HCT116 (cell line): ENCODE measurements around the gene ARVCF. TPM values are rescaled to one million over a fixed set of nuclear protein-coding genes. Genes with fewer than 3 reads are reported as not detected.

Experiments
- ATAC-seq: fragments of 200-7000 bp; cut with Tn5 transposase; 2 replicates; pipeline ENCODE4 v1.9.1; 2020; ENCODE audit warnings: mild to moderate bottlenecking, moderate library complexity
- BruUV-seq: library from RNA; stranded (reverse); fragments of 400-500 nt; replicated peaks from 2 replicates; lab custom pipeline; 2021; lab: Mats Ljungman, UMichigan
- CTCF ChIA-PET: fragments of 300-600 bp; sonication (Branson Sonifier 250); formaldehyde crosslinking; loops from one replicate; lab custom pipeline; 2021; ENCODE audit warnings: antibody characterized with exemption; lab: Charles Lee
- POLR2A ChIA-PET: fragments of 300-600, 350-600 bp; sonication (Branson Sonifier 250); formaldehyde crosslinking; loops from one replicate; lab custom pipeline; 2021; ENCODE audit warnings: antibody characterized with exemption; lab: Charles Lee
- RAD21 ChIA-PET, 2 experiments: fragments of 300-600 bp; sonication (Branson Sonifier 250); formaldehyde crosslinking; loops; one replicate each; lab custom pipeline; 2023; ENCODE audit warnings: low total read pairs in 2 of 2; ENCODE audit not compliant: uncharacterized antibody in 2 of 2, unreplicated experiment in 2 of 2, low non-redundant PET in 1 of 2; lab: Charles Lee
- DNase-seq: peaks from one replicate; pipeline ENCODE4 v3.0.0-alpha.2; 2010; ENCODE audit warnings: low read depth, low spot score
- H2AFZ ChIP-seq: fragments of 200-600 bp; shearing (Covaris generic), sonication (generic); 2 replicates; pipeline ENCODE4 v1.6.1; 2017; ENCODE audit warnings: low read depth, mixed run types, mixed read lengths, antibody characterized with exemption, low read length; ENCODE audit not compliant: poor library complexity, severe bottlenecking
- H3K27ac ChIP-seq: 2 replicates; pipeline ENCODE4 v1.5.1; 2012; ENCODE audit warnings: low read depth, low read length
- H3K27me3 ChIP-seq: fragments of 200-600 bp; sonication (generic); 2 replicates; pipeline ENCODE4 v1.6.1; 2016; ENCODE audit warnings: mixed run types, low read length, mixed read lengths; ENCODE audit not compliant: insufficient read depth
- H3K36me3 ChIP-seq, 2 experiments: fragments of 200-500 bp in 1 of 2; fragments of 200-600 bp in 1 of 2; sonication (Bioruptor generic) in 1 of 2; sonication (generic) in 1 of 2; 2 replicates each; pipeline versions ENCODE4 v1.5.1 to v1.6.1; 2014 to 2016; ENCODE audit warnings: low read length in 2 of 2, inconsistent platforms in 1 of 2, mixed read lengths in 1 of 2, mixed run types in 1 of 2; ENCODE audit not compliant: insufficient read depth in 2 of 2, control insufficient read depth in 1 of 2
- H3K4me1 ChIP-seq, 2 experiments: fragments of 200-600 bp in 1 of 2; sonication (generic) in 1 of 2; 2 replicates each; pipeline versions ENCODE4 v1.5.1 to v1.6.1; 2012 to 2017; ENCODE audit warnings: low read length in 2 of 2, inconsistent platforms in 1 of 2, mild to moderate bottlenecking in 1 of 2, mixed read lengths in 1 of 2, mixed run types in 1 of 2, moderate library complexity in 1 of 2; ENCODE audit not compliant: insufficient read depth in 2 of 2, control insufficient read depth in 1 of 2
- H3K4me2 ChIP-seq: fragments of 200-600 bp; sonication (generic); 2 replicates; pipeline ENCODE4 v1.6.1; 2017; ENCODE audit warnings: mixed run types, low read length, mixed read lengths
- H3K4me3 ChIP-seq, 2 experiments: fragments of 200-600 bp in 1 of 2; sonication (generic) in 1 of 2; replicated peaks in 1 of 2; 2 replicates each; pipeline ENCODE4 v1.5.1; 2011 to 2016; ENCODE audit warnings: low read length in 2 of 2, control low read depth in 1 of 2, low read depth in 1 of 2, mild to moderate bottlenecking in 1 of 2, mixed read lengths in 1 of 2, mixed run types in 1 of 2
- H3K79me2 ChIP-seq: fragments of 200-600 bp; sonication (generic); 2 replicates; pipeline ENCODE4 v1.6.1; 2017; ENCODE audit warnings: mild to moderate bottlenecking, mixed run types, low read length, moderate library complexity, mixed read lengths; ENCODE audit not compliant: insufficient read depth
- H3K9ac ChIP-seq: fragments of 200-600 bp; sonication (generic); 2 replicates; pipeline ENCODE4 v1.6.1; 2016; ENCODE audit warnings: low read length, mixed read lengths
- H3K9me2 ChIP-seq: fragments of 200-600 bp; sonication (generic), shearing (Covaris generic); 2 replicates; pipeline ENCODE4 v1.6.1; 2017; ENCODE audit warnings: mixed run types, mild to moderate bottlenecking, moderate library complexity; ENCODE audit not compliant: insufficient read depth
- H3K9me3 ChIP-seq, 2 experiments: fragments of 200-500 bp in 1 of 2; fragments of 200-600 bp in 1 of 2; sonication (Bioruptor generic) in 1 of 2; sonication (generic) in 1 of 2; 2 replicates each; pipeline ENCODE4 v1.6.1; 2014 to 2017; ENCODE audit warnings: low read length in 2 of 2, mixed read lengths in 2 of 2, inconsistent platforms in 1 of 2, low read depth in 1 of 2, mild to moderate bottlenecking in 1 of 2, mixed run types in 1 of 2, moderate library complexity in 1 of 2; ENCODE audit not compliant: control insufficient read depth in 1 of 2, insufficient read depth in 1 of 2
- H4K20me1 ChIP-seq: fragments of 200-600 bp; sonication (generic), shearing (Covaris generic); 2 replicates; pipeline ENCODE4 v1.6.1; 2017; ENCODE audit warnings: mixed run types, mild to moderate bottlenecking, moderate library complexity; ENCODE audit not compliant: insufficient read depth
- ATF3 ChIP-seq: IDR thresholded peaks from 2 replicates; pipeline ENCODE4 v1.6.1; 2012
- CBX3 ChIP-seq: IDR thresholded peaks from 2 replicates; pipeline ENCODE4 v1.6.1; 2012; ENCODE audit warnings: low read depth
- CEBPB ChIP-seq: IDR thresholded peaks from 2 replicates; pipeline ENCODE4 v1.6.1; 2012; ENCODE audit warnings: low read depth
- EGR1 ChIP-seq: IDR thresholded peaks from 2 replicates; pipeline ENCODE4 v1.6.1; 2012; ENCODE audit warnings: low read depth
- ELF1 ChIP-seq: IDR thresholded peaks from 2 replicates; pipeline ENCODE4 v1.6.1; 2012; ENCODE audit warnings: low read depth, borderline replicate concordance
- EZH2phosphoT487 ChIP-seq: fragments of 200-600 bp; IDR thresholded peaks from 2 replicates; pipeline ENCODE4 v1.6.1; 2018; ENCODE audit warnings: antibody characterized with exemption, borderline replicate concordance
- JUND ChIP-seq: IDR thresholded peaks from 2 replicates; pipeline ENCODE4 v1.6.1; 2012
- POLR2AphosphoS5 ChIP-seq: IDR thresholded peaks from 2 replicates; pipeline ENCODE4 v1.6.1; 2011; ENCODE audit warnings: mild to moderate bottlenecking, low read depth, low read length, moderate library complexity
- RAD21 ChIP-seq: IDR thresholded peaks from 2 replicates; pipeline ENCODE4 v1.6.1; 2012; ENCODE audit warnings: low read depth, mild to moderate bottlenecking
- SIN3A ChIP-seq: IDR thresholded peaks from 2 replicates; pipeline ENCODE4 v1.6.1; 2012; ENCODE audit warnings: low read depth
- SP1 ChIP-seq: IDR thresholded peaks from 2 replicates; pipeline ENCODE4 v1.6.1; 2012; ENCODE audit warnings: low read depth
- SRF ChIP-seq: IDR thresholded peaks from 2 replicates; pipeline ENCODE4 v1.6.1; 2012; ENCODE audit warnings: low read depth
- TCF7L2 ChIP-seq: IDR thresholded peaks from 2 replicates; pipeline ENCODE4 v1.7.0; 2011; ENCODE audit warnings: borderline replicate concordance, inconsistent platforms; ENCODE audit not compliant: insufficient read depth, insufficient read length; ENCODE audit errors: extremely low read depth
- ZBTB33 ChIP-seq: IDR thresholded peaks from 2 replicates; pipeline ENCODE4 v1.6.1; 2011; ENCODE audit warnings: mild to moderate bottlenecking, low read length, moderate library complexity; ENCODE audit not compliant: insufficient replicate concordance; ENCODE audit errors: extremely low read depth
- ZFX ChIP-seq: fragments of 450-650 bp; IDR thresholded peaks from 2 replicates; pipeline ENCODE4 v1.6.1; 2017
- intact Hi-C: fragments of 100-400 bp; cut with micrococcal nuclease; formaldehyde crosslinking; loops from 2 replicates; pipeline ENCODE4 v1.10.0; 2022
- total RNA-seq: library from RNA; stranded (reverse); gene quantifications from one replicate; pipeline ENCODE4 v1.2.1, GENCODE V29; 2021; ENCODE audit not compliant: unreplicated experiment

The ARVCF gene
- total RNA-seq, 1 experiment from 2014 or later: 42.8 TPM

- ChIA-PET POLR2A (no interaction called here), CTCF (no interaction called here), RAD21 (no interaction called here)
- no peaks in the 10 kb centered on the region for H3K36me3 ChIP-seq
- intact Hi-C loops: no loop called here
- H3K4me2 ChIP-seq: no peak overlapping the region
- DNase-seq: no peak
- no peak overlapping the region for H3K9ac ChIP-seq
- no TSS peak for BruUV-seq
- H3K4me1 ChIP-seq: peaks cover 0 to 5% of the 10 kb centered on the region in 2 experiments; a peak in 1 of 4 replicates
- H3K27me3 ChIP-seq: no peaks in the 10 kb centered on the region
- H3K9me3 ChIP-seq: 0 out of 4 replicates have a peak, but pooled peaks cover 0 to under 1% of the 10 kb centered on the region in 2 experiments
- no peak overlapping the region for H2AFZ ChIP-seq
- H3K27ac ChIP-seq: no peak overlapping the region
- no peak for TF ChIP-seq CEBPB
- TF ChIP-seq SIN3A: no peak
- TF ChIP-seq ELF1: no peak
- TF ChIP-seq RAD21: no peak
- TF ChIP-seq CBX3: no peak
- TF ChIP-seq POLR2AphosphoS5: no peak
- no peak for TF ChIP-seq ZFX
- TF ChIP-seq EGR1: no peak
- no peak for TF ChIP-seq SRF
- no peak for TF ChIP-seq JUND
- TF ChIP-seq EZH2phosphoT487: no peak
- no peak for TF ChIP-seq ZBTB33
- no peak for TF ChIP-seq ATF3
- TF ChIP-seq SP1: no peak
- TF ChIP-seq TCF7L2: no peak
- H3K9me2 ChIP-seq: no peaks in the 10 kb centered on the region
- no peak for ATAC-seq
- no peak overlapping the region for H3K4me3 ChIP-seq
- no peaks in the 10 kb centered on the region for H4K20me1 ChIP-seq
- H3K79me2 ChIP-seq: no peaks in the 10 kb centered on the region
Measured at GRCh38 chr22:19997561-19998231, 18.9 kb downstream of the ARVCF start.
